Uterus (tissue), 2 donors: Measurements from ENCODE around the gene FNTB.

Experiments used
- CTCF ChIP-seq, 4 experiments: fragments of 200-600 bp in 2 of 4; fragments of 450-650 bp in 2 of 4; sonication (generic) in 2 of 4; IDR thresholded peaks; one replicate each; pipeline ENCODE4 v1.5.1; 2016 to 2019; ENCODE audit warnings: antibody characterized with exemption in 4 of 4, mild to moderate bottlenecking in 2 of 4, moderate library complexity in 1 of 4
- POLR2A ChIP-seq, 2 donors: fragments of 450-650 bp; IDR thresholded peaks; one replicate each; pipeline ENCODE4 v1.6.1; 2016; ENCODE audit warnings: antibody characterized with exemption in 2 of 2, mild to moderate bottlenecking in 1 of 2, moderate library complexity in 1 of 2

- TF ChIP-seq CTCF (IDR thresholded peaks at IDR 0.05) (no peak), POLR2A (IDR thresholded peaks at IDR 0.05) (no peak)
Observed at GRCh38 chr14:65077318-65077717, 90.6 kb downstream of the FNTB start.
